Activated CD4-positive, alpha-beta T cell treated with anti-CD3 and anti-CD28 coated beads, Interleukin-2, amount 50 U/mL, for 4 hours (primary cell): ENCODE data around the gene YOD1.

Source experiments
- DNase-seq, 2 experiments: peaks; one replicate each; pipeline ENCODE4 v3.0.0-alpha.2; 2020

The YOD1 gene

DNA sequence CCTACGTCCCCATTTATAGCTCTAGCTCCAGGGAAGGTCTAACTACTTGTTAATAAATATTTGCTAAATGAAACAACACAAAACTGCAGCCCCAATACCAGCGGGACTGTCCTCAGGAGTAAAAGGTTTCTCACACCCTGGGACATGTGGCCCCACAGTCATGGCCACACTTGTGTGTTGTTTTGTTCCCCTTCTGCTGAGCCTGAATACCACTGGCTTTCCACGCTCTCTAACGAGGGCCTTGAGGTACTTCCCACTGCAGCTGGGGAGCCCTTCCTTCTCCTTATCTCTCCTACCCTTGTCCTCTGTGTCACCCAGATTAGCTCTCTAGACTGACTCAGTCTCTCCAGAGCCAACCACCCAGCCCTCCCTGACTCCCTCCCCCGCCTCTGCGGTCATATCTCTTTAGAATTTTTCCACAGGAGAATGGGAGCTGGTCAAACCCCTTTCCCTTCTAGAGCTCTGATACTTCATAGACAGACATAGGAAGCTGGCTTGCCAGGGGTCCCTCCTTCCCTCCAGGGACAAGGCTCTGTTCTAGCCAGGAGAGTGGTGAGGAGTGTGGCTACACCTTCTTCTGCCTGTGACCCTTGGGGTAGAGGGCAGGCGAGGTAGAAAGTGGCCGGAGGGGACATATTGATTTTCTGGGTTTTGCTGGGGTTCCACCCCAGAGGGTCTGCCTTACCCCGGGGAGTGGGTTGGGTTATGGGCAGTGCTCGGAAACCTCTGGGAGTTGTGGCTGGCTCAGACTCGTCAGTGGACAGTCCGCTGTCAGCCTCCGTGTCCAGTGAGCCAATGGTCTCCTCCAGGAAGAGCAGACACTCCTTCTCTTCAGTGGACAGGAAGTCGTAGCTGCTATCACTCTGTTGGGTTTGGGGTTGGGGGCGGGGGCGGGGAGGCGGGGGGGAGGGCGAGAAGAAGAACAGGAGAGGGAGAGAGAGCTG, 26.5 kb downstream of the YOD1 start:
- DNase-seq = no peak

GRCh38 chr1:207022996-207023679, 27.9 kb downstream of the YOD1 start:
- no peak for DNase-seq

DNA sequence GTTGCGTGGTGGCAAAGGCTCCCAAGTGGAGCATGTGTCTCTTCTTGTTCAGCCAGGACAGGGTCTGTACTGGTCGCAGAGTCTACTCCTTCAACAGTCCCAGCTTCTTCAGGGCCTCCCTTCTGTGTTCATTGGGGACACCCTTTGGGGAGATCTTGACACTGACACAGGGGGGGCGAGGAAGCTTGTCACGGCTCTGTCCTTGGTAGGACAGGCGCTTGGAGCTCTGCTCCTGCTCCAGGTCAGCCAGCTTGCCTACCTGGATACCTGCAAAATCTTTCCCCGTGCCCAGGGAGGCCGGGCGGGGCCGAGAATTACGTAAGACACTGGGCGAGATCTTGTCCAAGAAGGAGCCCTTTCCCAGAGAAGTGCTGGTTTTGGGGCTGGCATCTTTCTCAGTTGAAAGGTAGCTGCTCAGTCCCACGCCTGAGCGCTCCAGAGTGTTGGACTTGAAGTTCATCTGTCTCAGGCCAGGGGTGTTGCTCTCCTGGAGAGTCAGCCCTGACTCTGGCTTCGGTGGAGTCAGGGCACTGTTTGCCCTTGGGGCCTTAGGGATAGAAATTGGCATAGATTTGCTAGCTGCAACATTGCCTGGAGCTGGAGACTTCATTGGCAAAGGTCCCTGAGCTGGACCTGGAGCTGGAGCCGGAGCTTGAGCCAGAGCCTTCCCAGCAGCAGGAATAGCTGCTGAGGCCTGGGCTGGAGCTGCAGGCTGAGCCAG, 29.0 kb downstream of the YOD1 start:
- DNase-seq = no peak

- no peak for DNase-seq
Observed at GRCh38 chr1:207021139-207021861, 29.7 kb downstream of the YOD1 start.

DNA sequence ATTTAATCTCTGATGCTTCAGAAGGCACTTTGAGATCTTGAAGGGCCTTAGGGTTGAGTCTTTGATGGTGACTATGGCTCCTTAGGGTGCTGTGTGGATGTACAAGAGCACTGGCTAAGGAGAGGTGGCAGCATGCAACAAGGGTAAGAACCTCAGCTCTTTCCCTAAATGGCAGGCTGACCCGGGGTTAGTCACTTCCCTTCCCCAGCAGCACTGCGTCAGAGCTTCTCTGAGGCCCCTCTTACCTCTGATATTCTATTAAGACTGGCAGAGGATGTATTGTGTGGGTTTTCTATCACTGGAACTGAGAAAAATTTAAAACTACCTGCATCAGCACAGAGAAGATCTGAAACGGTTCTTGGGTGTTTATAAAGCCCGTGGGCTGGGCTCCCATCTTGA, 30.3 kb downstream of the YOD1 start:
- DNase-seq = no peak

DNA sequence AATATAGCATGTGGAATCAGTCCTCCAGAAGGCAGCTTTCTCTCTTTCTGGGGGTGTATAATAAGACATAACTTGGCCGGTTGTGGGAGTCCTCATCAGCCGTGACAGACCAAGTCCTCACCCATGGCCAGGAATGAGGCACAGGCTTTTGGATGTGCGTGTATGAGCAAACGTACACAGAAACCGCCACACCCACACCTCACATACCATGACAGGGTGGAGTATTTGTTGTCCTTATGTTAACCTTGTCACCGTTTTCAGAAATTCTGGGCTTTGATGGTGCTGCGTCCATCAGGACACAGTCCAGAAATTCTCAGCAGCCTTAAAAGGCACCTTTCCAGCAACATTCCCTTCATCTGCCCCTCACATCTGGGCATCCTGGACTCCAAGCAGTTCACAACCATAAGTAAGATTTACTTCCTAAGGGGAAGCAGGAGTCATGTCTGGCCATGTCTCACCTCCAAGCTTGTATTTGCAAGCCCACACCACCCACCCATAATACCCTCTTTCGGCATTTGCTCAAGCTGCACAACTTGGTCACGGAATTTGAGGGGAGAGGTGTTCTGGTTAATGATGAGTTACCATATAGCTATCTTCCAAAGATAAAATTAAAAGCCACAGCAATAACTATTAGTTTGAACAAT, 30.8 kb downstream of the YOD1 start:
- DNase-seq = no peak

GRCh38 chr1:207019661-207020060, 31.3 kb downstream of the YOD1 start:
- no peak for DNase-seq

GRCh38 chr1:207019161-207019560, 31.8 kb downstream of the YOD1 start:
- no peak for DNase-seq

DNA sequence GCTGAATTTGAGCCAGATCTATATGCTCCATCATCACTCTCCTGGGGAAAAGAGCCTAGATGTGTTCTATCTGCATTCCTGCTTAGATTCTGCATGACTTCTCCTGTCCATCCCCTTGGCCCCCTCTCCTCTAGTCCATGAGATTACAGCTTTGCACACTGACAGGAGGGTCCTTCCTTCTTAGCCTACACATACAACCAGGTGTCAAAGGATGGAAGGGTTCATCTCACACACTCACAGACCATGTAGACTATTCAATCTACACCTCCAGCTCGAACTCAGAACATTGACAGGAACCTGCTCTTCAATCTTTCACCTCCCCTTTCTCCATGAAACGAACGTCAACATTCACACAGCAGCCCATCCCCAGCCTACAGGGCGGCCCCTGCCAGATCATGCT, 32.3 kb downstream of the YOD1 start:
- no peak for DNase-seq

DNA sequence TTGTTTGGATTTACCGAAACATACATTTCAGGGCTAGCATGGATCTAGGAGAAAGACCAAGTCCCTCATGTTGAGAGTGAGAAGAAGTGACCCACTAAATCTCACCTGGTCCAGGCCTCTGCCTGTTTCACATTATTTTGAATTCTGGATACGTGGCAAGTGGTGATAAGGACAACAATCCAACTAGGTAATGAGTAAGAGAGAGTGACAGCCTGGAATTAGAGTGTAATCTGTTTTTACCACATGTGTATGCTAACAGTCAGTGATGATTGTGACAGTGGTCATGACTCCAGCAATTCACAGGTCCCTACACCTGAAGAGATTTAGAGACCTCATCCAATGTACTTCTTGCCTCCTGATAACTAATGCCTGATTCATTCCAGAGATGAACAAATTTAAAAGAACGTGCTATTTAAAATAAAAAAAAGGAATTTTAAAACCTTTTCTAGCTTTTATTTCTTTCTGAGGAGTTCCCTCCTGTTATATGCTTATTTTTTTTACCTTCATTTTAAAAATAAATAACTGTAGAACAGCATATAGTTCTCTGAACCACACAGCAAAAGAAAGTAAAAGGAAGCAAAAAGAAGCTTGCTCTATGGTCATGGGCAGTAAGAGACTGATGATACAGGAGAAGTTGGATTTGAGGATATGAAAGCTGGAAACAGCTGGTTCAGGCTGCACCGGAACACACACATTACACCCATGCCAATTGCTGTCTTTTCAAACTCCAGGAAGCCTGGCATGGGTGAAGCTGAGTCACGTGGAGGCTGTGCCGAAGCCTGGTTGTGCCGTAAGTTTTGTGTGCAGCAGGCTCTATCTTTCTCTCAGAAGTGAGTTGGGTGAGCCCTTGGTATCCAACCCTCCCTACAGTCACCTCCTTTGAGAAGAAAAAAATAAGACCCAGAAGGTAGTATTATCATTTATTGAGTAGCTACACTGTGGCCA, 33.1 kb downstream of the YOD1 start:
- DNase-seq = no peak

- DNase-seq = no peak
Observed at GRCh38 chr1:207015791-207016190, 35.2 kb downstream of the YOD1 start.

DNA sequence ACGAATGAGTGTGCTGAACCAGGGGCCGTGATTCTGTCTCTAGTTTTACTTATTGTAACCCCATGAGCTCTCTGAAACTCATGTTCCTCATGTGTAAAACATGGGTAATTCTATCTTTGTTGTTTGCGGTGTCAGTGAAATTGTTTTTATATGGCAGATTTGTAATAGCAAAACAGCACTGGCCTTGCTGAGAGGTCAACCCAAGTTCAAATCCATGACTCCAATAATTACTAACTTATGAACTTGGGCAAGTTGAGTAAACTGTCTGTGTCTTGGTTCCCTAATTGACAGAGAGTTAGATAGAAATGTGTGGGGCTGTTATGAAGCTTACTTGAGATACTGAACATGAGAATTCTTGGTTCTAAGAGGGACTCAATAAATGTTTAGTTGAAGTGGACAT, 36.3 kb downstream of the YOD1 start:
- DNase-seq = no peak

- DNase-seq = no peak
Observed at GRCh38 chr1:207013321-207014085, 37.5 kb downstream of the YOD1 start.

DNA sequence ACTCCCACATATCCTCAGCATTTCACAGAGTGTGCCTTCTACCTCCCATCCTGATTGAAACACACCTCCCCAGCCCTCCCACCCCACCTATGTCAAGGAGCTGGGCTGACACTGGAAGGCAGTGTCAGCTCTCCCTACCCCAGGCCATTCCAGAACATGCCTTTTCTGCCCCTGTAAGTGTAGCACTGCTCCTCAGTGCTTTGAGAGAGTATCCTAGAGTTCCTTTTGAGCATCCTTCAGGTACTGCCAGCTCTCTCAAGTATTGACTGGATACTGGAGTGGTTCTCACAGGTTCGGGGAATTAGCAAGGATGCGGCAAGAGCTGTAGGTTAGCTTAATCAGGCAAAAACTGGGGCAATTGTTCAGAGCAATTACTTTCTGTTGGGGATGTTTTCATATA, 40.3 kb downstream of the YOD1 start:
- DNase-seq = no peak

DNA sequence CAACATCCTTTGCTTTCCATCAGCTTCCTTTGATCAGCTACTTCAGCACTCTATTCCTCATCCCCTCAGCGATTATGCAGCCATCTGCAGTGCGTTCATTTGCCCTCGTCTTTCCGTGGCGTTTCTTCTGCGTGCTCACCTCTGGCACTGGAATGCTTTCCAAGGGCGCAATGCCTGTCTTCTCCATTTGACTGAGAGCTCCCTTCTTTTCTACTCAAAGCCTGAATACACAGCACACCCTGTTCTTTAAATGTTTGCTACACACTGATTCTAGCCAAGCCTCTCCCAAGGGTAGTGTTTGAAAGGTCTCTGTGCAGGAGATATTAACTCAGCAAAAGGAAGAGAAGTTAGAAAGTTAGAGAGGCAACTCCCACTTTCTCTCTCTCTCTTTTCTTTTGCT, 41.1 kb downstream of the YOD1 start:
- DNase-seq = no peak

DNA sequence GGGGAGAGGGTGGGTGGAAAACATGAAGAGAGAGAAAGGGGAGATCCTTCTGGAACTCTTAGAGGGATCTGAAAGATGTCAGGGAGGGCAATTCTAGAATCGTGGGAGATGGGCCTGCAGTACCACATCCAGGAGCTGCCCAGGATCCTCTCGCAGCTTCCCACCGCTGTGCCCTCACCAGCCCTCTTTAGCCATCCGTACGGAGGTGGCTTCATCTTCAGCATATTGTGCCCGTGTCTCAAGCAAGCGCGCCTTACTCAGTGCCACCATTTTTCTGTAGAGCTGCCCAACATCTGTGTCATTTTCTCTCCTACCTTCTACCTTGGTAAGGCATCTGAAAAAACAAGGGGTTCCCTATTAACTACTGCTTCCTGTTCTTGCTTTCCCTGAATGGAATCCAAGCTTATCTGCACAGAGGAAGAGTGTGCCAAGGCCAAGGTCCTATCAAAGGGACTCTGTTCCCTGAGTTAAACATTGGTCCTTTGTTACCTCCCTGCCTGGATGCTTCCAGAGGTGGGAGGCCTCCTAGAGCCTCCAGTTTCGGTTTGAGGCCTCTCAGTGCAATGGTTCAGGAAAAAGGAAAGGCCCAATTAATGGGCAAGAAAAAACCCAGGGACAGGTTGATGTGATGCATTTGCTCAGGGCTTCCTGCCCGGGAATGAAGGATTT, 41.7 kb downstream of the YOD1 start:
- DNase-seq = no peak

- no peak for DNase-seq
Observed at GRCh38 chr1:207007352-207008033, 43.5 kb downstream of the YOD1 start.

- no peak for DNase-seq
Observed at GRCh38 chr1:207006914-207007313, 44.1 kb downstream of the YOD1 start.

DNA sequence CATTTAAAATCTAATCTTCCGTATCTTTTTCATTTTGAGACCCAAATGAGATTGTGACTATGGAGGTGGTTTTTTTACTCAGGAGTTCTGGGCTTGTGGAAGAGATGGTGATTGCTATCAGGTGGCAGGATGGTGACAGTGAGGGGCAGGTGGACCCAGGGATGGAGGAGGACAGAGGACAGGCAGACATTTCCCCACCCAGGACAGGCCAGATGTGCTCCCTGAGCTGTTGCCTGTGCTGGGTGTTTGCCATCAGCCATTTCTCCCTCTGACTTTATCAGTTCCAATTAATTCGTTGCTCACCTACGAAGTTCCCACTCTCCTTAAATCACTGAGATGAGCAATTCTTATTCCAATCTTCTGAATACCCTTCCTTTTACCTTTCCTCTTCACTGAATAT, 44.9 kb downstream of the YOD1 start:
- DNase-seq = no peak
